PC-3 (cell line): ENCODE results near the gene GINS2. TPM values are rescaled to one million over a fixed set of nuclear protein-coding genes. Genes with fewer than 3 reads are reported as not detected.

Source experiments
- ATAC-seq: fragments of 200-7000 bp; cut with Tn5 transposase; 2 replicates; pipeline ENCODE4 v1.9.1; 2020; ENCODE audit warnings: mild to moderate bottlenecking, moderate library complexity
- BruUV-seq: library from RNA; stranded (reverse); fragments of 400-500 nt; replicated peaks from 2 replicates; lab custom pipeline; 2021; lab: Mats Ljungman, UMichigan
- CTCF ChIA-PET: fragments of 300-600 bp; sonication (Branson Sonifier 250); formaldehyde crosslinking; loops from one replicate; lab custom pipeline; 2022; ENCODE audit warnings: antibody characterized with exemption; lab: Charles Lee
- POLR2A ChIA-PET: fragments of 300-600 bp; sonication (Branson Sonifier 250); formaldehyde crosslinking; loops from one replicate; lab custom pipeline; 2022; ENCODE audit warnings: antibody characterized with exemption; ENCODE audit not compliant: unreplicated experiment; lab: Charles Lee
- DNase-seq: peaks from one replicate; pipeline ENCODE4 v3.0.0-alpha.2; 2015
- H2AFZ ChIP-seq: fragments of 300-600 bp; sonication (generic); 2 replicates; pipeline ENCODE4 v1.6.0; 2016; ENCODE audit warnings: antibody characterized with exemption, low read length
- H3F3A ChIP-seq: fragments of 300-600 bp; sonication (generic); one replicate; pipeline ENCODE4 v1.6.0; 2017; ENCODE audit warnings: antibody characterized with exemption, low read length, control low read depth, mild to moderate bottlenecking; ENCODE audit not compliant: unreplicated experiment
- H3K27ac ChIP-seq: fragments of 300-600 bp; sonication (generic); 2 replicates; pipeline ENCODE4 v1.5.1; 2016; ENCODE audit warnings: mild to moderate bottlenecking, low read length
- H3K27me3 ChIP-seq: fragments of 300-600 bp; sonication (generic); 2 replicates; pipeline ENCODE4 v1.6.1; 2016; ENCODE audit warnings: low read length, mixed read lengths
- H3K36me3 ChIP-seq: fragments of 300-600 bp; sonication (generic); 2 replicates; pipeline ENCODE4 v1.6.1; 2016; ENCODE audit warnings: low read depth, mixed run types, low read length, mixed read lengths
- H3K4me1 ChIP-seq: fragments of 300-600 bp; sonication (generic); 2 replicates; pipeline ENCODE4 v1.5.1; 2016; ENCODE audit warnings: low read length; ENCODE audit not compliant: insufficient read depth
- H3K4me2 ChIP-seq: fragments of 300-600 bp; sonication (generic); 2 replicates; pipeline ENCODE4 v1.6.0; 2016; ENCODE audit warnings: low read length
- H3K4me3 ChIP-seq: fragments of 300-600 bp; sonication (generic); 2 replicates; pipeline ENCODE4 v1.5.1; 2016; ENCODE audit warnings: mild to moderate bottlenecking, low read length, mixed read lengths
- H3K79me2 ChIP-seq: fragments of 300-600 bp; sonication (generic); 2 replicates; pipeline ENCODE4 v1.6.1; 2017; ENCODE audit warnings: low read length, mixed read lengths
- H3K9ac ChIP-seq: fragments of 300-600 bp; sonication (generic); 2 replicates; pipeline ENCODE4 v1.6.0; 2016; ENCODE audit warnings: mild to moderate bottlenecking, low read length
- H3K9me2 ChIP-seq: fragments of 300-600 bp; sonication (generic); replicated peaks from 2 replicates; pipeline ENCODE4 v1.6.1; 2016; ENCODE audit warnings: mixed run types, low read length, mixed read lengths
- H3K9me3 ChIP-seq: fragments of 300-600 bp; sonication (generic); 2 replicates; pipeline ENCODE4 v1.6.1; 2016; ENCODE audit warnings: low read length, mixed read lengths
- H4K20me1 ChIP-seq: fragments of 300-600 bp; sonication (generic); 2 replicates; pipeline ENCODE4 v1.6.1; 2016; ENCODE audit warnings: low read length, mixed read lengths
- EZH2 ChIP-seq: fragments of 300-600 bp; sonication (generic); IDR thresholded peaks from one replicate; pipeline ENCODE4 v1.6.1; 2017; ENCODE audit warnings: antibody characterized with exemption, mild to moderate bottlenecking, low read length; ENCODE audit not compliant: unreplicated experiment
- EZH2phosphoT487 ChIP-seq: fragments of 300-600 bp; sonication (generic); IDR thresholded peaks from 2 replicates; pipeline ENCODE4 v1.6.1; 2018; ENCODE audit warnings: mild to moderate bottlenecking, antibody characterized with exemption, low read length, borderline replicate concordance
- intact Hi-C: fragments of 100-400 bp; cut with micrococcal nuclease; formaldehyde crosslinking; loops from 2 replicates; pipeline ENCODE4 v1.9.0; 2023
- total RNA-seq: library from RNA; depleted of rRNA; stranded (reverse); fragments of >200 nt; gene quantifications from 2 replicates; pipeline ENCODE4 v1.2.3, GENCODE V29; 2014
- TF ChIP-seq, protein P1 (sequence below): fragments of 300-600 bp; sonication (generic); conservative IDR thresholded peaks from 2 replicates; pipeline ENCODE4 v1.5.1; 2017; ENCODE audit warnings: antibody characterized with exemption, low read depth, mild to moderate bottlenecking, low read length

GINS2 gene
- total RNA-seq, 1 experiment from 2014 or later, result 28.7 TPM

DNA sequence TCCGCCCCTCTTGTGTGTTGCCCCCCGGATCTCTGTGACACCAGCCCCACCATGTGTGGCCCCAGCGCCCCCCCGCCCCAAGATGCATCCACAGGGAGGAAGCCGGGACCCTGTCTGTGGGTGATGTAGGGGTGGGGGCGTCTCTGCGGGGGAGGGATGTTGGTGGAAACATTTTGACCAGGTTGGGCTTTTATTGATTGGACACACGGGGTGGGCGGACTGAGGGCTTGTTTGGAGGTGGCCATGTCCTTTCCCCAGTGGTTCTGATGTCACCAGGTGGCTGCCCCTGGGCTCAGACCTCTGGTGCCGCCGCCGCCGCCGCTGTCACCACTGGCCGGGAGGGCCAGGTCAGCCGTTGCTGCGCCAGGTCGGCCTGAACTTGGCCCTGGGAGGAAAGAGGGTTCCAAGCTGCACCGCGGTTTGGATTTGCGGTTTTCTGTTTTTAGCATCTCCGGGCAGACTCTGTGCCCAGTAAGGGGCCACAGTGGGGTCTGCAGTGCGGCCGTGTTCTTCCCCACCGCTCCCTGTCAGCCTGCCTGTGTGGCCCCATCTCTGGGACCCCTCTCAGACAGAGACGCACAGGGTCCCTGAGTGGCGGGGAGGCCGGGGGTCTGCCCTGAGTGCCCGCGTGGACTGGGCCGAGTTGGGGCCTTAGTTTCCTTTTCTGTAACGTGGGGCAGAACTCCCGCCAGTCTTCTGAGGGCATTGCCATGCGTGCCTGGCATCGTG lies 55.9 kb downstream of the GINS2 start:
- H2AFZ ChIP-seq, result no peak overlapping the region
- TF ChIP-seq EZH2phosphoT487 (no peak), EZH2 (no peak)
- intact Hi-C loops, result no loop called here
- ATAC-seq (no peak), DNase-seq (no peak)
- H3K9ac ChIP-seq, result no peak overlapping the region
- H3K4me1 ChIP-seq, result no peaks in the 10 kb centered on the region
- no peaks in the 10 kb centered on the region for H3F3A ChIP-seq
- H3K4me2 ChIP-seq, result no peak overlapping the region
- ChIA-PET POLR2A (no interaction called here), CTCF (no interaction called here)
- BruUV-seq, result no TSS peak
- H3K9me3 ChIP-seq, result no peaks in the 10 kb centered on the region
- H4K20me1 ChIP-seq, result no peaks in the 10 kb centered on the region; the same call in 1 of the 2 replicates
- peaks cover 9% of the 10 kb centered on the region; the same call in 1 of the 2 replicates for H3K36me3 ChIP-seq
- peaks cover 75% of the 10 kb centered on the region for H3K79me2 ChIP-seq
- no peaks in the 10 kb centered on the region for H3K27me3 ChIP-seq
- no peak overlapping the region for H3K27ac ChIP-seq
- no peaks in the 10 kb centered on the region for H3K9me2 ChIP-seq
- no peak overlapping the region for H3K4me3 ChIP-seq

DNA sequence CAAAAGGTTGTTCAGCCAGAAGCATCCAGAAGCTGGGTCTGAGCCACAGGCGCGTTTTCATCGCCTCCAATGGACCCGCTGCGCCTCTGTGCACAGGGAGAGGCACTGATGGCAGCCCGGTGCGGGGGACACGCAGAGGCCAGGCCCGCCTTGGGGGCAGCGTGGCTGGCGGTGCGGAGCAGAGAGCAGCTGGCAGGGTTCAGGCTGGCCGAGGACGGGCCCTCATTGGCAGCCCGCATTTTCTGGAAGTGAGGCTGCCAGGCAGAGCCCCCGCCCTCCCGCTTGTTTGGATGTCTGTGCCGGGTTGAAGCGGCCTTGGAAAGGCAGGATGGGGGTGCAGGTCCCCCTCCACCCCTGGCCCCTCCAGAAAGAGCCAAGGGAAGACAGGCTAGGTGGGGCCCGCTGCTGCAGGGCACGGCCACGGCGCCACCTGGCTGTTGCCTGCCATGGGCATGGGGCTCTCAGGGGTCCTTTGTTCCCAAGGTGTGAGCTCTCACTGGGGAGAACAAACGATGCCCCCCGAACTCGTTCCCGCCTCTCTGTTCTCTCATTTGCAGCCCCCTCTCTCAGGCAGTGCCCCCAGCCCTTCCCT lies 56.9 kb downstream of the GINS2 start:
- POLR2A ChIA-PET, result no interaction called here
- Histone ChIP-seq H4K20me1 (no peaks in the 10 kb centered on the region; the same call in 1 of the 2 replicates), H3K9me3 (no peaks in the 10 kb centered on the region), H3K79me2 (peaks cover 84% of the 10 kb centered on the region), H3K36me3 (peaks cover 9% of the 10 kb centered on the region; the same call in 1 of the 2 replicates), H3K4me3 (no peak overlapping the region), H3F3A (no peaks in the 10 kb centered on the region), H3K4me1 (no peaks in the 10 kb centered on the region), H2AFZ (no peak overlapping the region), H3K9me2 (no peaks in the 10 kb centered on the region), H3K9ac (no peak overlapping the region), H3K27ac (no peak overlapping the region), H3K4me2 (no peak overlapping the region), H3K27me3 (no peaks in the 10 kb centered on the region)
- ATAC-seq (no peak), DNase-seq (no peak)
- BruUV-seq, result no TSS peak
- CTCF ChIA-PET, result no interaction called here
- intact Hi-C loops, result no loop called here
- TF ChIP-seq, protein P1, sequence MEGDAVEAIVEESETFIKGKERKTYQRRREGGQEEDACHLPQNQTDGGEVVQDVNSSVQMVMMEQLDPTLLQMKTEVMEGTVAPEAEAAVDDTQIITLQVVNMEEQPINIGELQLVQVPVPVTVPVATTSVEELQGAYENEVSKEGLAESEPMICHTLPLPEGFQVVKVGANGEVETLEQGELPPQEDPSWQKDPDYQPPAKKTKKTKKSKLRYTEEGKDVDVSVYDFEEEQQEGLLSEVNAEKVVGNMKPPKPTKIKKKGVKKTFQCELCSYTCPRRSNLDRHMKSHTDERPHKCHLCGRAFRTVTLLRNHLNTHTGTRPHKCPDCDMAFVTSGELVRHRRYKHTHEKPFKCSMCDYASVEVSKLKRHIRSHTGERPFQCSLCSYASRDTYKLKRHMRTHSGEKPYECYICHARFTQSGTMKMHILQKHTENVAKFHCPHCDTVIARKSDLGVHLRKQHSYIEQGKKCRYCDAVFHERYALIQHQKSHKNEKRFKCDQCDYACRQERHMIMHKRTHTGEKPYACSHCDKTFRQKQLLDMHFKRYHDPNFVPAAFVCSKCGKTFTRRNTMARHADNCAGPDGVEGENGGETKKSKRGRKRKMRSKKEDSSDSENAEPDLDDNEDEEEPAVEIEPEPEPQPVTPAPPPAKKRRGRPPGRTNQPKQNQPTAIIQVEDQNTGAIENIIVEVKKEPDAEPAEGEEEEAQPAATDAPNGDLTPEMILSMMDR, result peak; percentile 36; the same call in 1 of the 2 replicates
- TF ChIP-seq EZH2phosphoT487, result no peak

DNA sequence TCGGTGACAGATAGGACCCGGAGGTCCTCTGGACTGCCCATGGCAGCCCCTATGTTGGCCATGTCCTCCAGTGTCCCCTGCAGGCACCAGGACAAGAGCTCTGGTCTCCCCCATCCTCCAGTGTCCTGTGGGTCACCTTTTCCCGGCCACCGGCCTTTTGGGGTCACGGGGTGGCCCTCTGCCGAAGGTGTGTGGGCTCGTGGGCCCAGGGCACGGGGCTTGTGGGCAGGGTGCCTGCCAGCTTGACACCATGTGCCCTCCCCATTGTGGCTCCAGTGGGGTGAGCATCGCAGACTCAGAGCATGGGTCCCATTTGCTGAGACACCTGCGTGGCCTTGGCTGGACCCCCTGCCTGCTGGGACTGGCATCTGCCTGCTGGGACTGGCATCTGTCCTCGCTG lies 57.5 kb downstream of the GINS2 start:
- Histone ChIP-seq H3K36me3 (peaks cover 9% of the 10 kb centered on the region; the same call in 1 of the 2 replicates), H3K27ac (no peak overlapping the region), H2AFZ (no peak overlapping the region), H3K9me3 (no peaks in the 10 kb centered on the region), H3K9ac (no peak overlapping the region), H3K27me3 (no peaks in the 10 kb centered on the region), H4K20me1 (no peaks in the 10 kb centered on the region; the same call in 1 of the 2 replicates), H3K4me3 (no peak overlapping the region), H3K4me2 (no peak overlapping the region), H3K4me1 (no peaks in the 10 kb centered on the region), H3F3A (no peaks in the 10 kb centered on the region), H3K9me2 (no peaks in the 10 kb centered on the region), H3K79me2 (peaks cover 86% of the 10 kb centered on the region)
- TF ChIP-seq EZH2phosphoT487, result no peak
- TF ChIP-seq, protein P1, result no peak
- no peak for TF ChIP-seq EZH2
- CTCF ChIA-PET, result no interaction called here
- BruUV-seq, result no TSS peak
- no peak for DNase-seq
- ATAC-seq, result no peak
- POLR2A ChIA-PET, result no interaction called here
- intact Hi-C loops, result no loop called here
